Thoracic aorta endothelial cell (primary cell): ENCODE results near the gene ZBTB32. TPM values are rescaled to one million over a fixed set of nuclear protein-coding genes. Genes with fewer than 3 reads are reported as not detected.

Experiments
- total RNA-seq: library from RNA; depleted of rRNA; stranded (reverse); fragments of >200 nt; gene quantifications from 2 replicates; pipeline ENCODE4 v1.2.3, GENCODE V29; 2012

Gene ZBTB32, protein sequence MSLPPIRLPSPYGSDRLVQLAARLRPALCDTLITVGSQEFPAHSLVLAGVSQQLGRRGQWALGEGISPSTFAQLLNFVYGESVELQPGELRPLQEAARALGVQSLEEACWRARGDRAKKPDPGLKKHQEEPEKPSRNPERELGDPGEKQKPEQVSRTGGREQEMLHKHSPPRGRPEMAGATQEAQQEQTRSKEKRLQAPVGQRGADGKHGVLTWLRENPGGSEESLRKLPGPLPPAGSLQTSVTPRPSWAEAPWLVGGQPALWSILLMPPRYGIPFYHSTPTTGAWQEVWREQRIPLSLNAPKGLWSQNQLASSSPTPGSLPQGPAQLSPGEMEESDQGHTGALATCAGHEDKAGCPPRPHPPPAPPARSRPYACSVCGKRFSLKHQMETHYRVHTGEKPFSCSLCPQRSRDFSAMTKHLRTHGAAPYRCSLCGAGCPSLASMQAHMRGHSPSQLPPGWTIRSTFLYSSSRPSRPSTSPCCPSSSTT
- total RNA-seq, result not detected in 2 replicates

DNA sequence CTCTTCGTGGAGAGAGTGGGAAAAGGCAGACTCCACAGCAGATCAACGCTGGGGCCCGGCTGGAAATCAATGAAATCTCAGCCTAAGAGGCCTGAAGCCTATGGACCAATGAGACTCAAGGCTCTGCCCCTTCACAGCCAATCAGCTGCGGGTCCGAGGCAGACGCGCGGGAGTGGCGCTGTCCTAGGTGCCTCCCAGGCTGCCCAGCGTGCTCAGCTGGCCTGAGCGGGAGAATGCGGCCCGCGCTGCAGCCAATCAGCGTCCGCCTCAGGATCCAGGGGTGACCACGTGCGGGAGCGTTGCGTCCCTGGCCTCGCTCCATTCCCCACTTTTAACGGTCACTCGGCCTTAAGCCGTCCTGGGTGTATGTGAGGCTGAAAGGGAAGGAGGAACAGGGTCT is at the start of gene ZBTB32:
TSS of gene ZBTB32 (plus strand) at position 341 of the 400 bp plus-strand sequence. CDS start 10,069 bp downstream, outside the sequence.

DNA sequence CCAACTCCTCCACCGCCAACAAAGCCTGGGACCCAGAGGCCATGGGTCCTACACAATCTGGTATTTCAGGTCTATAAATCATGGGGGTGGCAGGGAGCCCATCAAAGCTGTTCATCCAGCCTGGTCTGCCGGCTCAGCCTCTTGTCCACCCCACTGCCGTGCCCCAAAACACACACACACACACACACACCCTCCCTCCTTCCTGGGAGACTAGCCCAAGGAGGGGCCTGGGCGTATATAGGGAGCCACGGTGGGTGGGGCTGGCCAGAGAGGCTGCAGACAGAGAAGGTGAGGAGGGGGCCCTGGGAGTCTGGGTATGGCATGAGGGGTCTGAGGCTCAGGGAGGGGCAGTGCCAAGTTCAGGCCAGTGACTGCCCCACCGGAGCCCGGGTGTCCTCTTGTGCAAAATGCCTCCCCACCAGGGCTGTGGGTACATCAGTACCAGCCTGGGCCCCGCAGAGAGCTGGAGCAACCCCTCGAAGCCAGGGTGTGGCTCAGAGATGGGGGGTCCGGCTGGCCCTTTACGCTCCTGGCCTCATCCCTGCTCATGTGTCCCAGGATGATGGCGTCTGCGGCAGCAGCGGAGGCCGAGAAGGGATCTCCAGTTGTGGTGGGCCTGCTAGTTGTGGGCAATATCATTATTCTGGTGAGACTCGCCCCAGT is 38.0 kb upstream of the ZBTB32 start, which contains the start of gene UPK1A:
TSS of gene UPK1A (plus strand) at position 267 of the 663 bp plus-strand sequence. CDS start at position 563, 296 bp downstream.

DNA sequence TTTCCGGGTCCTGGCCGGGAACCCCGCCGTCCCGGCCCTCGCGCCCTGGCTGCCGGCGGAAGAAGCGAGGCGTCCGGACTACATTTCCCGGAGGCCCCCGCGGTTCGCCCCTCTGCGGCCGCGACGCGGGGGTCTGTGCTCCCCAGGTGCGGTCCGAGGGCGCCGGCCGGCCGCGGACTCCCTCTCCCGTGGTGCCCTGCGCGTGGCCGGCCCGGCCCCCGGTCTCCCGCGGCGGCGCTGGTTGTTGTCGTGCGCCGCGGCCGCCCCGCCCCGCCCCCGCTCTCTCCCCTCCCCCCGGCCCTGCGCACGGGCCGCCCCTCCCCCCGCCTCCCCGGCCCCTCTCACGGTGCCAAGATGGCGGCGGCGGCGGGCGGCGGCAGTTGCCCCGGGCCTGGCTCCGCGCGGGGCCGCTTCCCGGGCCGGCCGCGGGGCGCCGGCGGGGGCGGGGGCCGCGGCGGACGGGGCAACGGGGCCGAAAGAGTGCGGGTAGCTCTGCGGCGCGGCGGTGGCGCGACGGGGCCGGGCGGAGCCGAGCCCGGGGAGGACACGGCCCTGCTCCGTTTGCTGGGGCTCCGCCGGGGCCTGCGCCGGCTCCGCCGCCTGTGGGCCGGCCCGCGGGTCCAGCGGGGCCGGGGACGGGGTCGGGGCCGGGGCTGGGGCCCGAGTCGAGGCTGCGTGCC is 13.4 kb downstream of the ZBTB32 start, which contains the start of gene KMT2B:
TSS of gene KMT2B (plus strand) at position 339 of the 680 bp plus-strand sequence. CDS start at position 355, 16 bp downstream.

DNA sequence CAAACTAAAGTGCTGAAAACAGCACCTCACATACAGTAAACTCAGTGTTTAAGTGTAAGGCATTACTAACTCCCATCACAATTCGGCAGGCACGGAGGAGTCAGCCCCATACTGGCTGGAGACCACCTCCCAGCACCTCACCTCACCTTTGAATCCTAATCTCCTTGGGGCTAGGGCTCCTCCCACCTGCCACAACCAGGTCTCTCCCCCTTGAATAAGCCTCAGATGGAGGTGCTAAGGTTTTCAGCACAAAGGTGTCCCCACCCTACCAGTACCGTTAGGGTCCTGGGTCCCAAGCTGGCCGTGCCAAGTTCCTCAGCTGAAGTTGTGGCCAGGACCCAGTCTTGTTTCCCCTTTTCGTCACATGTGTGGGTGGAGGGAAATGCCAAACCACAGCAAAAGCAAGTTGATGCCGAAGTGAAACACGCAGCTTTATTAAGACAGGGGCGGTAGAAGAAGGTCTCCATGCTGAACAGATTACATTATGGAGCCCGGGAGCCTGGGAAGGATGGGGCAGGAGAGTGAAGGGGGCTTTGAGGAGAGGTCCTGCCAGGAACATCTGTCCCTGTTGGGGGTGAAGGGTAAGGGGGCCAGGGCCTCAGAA is 37.9 kb downstream of the ZBTB32 start, which contains the start of gene IGFLR1:
TSS of gene IGFLR1 (minus strand) at position 332 of the 604 bp plus-strand sequence. CDS start 1,272 bp downstream, outside the sequence.

DNA sequence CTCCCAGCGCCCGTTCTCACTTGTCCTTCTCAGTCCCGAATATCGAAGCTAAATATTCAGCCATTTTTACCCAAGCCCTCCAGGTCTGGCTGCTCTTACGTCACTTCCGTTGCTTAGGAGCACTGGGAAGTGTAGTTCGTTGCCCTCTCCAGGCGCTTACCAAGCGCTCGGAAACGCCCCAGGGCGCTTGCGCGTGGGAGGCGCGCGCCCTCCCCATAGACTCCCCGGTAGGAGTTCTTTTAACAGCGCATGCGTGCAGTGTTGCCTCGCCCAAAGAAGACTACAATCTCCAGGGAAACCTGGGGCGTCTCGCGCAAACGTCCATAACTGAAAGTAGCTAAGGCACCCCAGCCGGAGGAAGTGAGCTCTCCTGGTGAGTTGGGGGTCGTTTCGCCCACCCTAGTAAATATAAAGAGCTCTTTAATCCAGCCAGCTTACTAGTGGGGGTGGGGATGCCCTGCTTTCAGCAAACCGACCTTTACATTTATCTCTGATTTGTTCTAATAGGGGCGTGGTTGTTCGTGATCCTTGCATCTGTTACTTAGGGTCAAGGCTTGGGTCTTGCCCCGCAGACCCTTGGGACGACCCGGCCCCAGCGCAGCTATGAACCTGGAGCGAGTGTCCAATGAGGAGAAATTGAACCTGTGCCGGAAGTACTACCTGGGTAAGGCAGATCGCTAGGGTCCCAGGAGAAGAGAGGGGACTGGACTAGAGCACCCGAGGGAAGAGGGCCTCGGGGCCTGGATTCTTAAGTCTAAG is 41.1 kb downstream of the ZBTB32 start, which contains the start of the genes PSENEN and U2AF1L4:
TSS of gene PSENEN (plus strand) at position 324 of the 759 bp plus-strand sequence. CDS start at position 604, 280 bp downstream.
TSS of gene U2AF1L4 (minus strand) at position 91 of the 759 bp plus-strand sequence. CDS start at position 64, 27 bp downstream.

DNA sequence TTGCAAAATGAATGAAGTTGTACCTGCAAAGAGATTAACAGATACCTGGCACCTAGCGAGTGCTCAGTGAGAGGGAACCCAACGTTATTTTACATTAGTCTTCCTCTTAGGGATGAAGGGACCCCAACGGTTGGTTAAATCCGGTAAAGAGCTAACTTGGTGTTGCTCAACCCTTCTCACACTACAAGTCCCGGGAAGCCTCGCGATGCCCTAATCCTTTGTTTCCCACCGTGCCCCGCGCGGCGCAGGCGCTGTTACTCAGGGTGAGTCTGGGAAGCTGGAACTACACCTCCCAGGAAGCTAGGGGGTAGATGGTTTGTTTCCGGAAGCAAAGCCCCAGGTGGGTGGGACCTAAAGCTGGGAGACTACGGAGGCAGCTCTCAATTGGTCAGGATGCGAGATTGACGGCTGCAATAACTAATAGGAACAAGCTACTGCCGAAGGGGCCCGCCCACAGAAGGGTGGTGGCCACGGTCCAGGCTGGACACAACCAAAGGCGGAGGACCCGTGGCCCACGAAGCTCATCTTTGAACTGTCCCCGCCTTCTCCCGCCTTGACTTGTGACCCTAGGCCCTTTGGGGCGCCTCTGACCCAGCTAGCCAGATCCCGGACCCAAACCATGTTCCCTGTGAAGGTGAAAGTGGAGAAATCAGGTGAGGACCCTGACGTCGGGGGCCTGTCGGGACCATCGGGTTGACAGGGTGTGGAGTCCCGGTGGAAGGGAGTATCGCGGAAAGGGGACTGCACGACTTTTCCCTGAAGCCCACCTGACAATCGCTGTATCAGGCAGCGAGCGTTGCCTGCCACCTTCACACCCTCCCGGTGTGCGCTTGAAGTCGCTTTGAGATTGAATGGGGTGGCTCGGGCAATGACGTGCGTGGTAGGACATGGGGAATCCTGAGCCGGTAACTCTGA is 44.0 kb downstream of the ZBTB32 start, which contains the start of gene LIN37:
TSS of gene LIN37 (plus strand) at position 471 of the 915 bp plus-strand sequence. CDS start at position 620, 149 bp downstream.

DNA sequence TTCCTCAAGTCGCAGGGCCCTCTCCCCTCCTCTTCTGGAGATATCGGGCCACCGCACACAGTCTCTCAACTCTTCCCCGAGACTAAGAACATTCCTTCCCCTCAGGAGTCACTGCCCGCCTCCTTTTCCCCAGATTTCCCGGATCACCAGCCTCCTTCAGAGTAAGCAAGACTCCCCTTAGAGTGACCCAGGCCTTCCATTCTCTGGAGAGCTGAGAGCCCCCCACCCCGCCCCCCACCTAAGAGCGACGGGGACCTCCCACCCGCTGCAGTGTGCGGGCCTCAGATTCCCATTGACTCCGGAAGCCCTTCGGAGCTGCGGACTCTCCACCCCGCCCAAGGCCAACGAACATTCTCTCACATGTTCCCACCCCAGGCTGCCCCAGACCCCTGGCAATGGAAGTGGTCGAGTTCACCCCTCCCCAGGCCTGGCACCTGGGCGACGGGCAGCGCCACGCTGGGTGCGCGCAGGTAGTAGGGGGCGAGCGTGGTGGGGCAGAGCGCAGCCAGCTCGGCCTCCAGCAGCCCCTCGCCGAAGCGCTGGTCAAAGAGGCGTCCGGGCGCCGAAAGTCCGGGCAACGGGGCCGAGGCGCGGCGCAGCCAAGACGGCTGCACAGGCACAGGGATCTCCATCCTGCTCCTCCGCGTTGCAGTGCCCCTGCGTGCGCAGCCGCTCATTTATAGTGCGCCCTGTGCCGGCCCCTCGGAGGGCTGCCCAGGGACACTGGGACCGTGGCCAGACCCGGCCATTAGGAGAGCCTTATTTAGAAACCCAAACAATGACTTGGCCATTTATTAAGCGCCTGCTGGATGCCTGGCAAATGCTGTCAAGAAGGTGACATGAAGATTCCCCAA is 52.2 kb downstream of the ZBTB32 start, which contains the start of gene HSPB6:
TSS of gene HSPB6 (minus strand) at position 653 of the 854 bp plus-strand sequence. CDS start at position 632, 21 bp downstream.

DNA sequence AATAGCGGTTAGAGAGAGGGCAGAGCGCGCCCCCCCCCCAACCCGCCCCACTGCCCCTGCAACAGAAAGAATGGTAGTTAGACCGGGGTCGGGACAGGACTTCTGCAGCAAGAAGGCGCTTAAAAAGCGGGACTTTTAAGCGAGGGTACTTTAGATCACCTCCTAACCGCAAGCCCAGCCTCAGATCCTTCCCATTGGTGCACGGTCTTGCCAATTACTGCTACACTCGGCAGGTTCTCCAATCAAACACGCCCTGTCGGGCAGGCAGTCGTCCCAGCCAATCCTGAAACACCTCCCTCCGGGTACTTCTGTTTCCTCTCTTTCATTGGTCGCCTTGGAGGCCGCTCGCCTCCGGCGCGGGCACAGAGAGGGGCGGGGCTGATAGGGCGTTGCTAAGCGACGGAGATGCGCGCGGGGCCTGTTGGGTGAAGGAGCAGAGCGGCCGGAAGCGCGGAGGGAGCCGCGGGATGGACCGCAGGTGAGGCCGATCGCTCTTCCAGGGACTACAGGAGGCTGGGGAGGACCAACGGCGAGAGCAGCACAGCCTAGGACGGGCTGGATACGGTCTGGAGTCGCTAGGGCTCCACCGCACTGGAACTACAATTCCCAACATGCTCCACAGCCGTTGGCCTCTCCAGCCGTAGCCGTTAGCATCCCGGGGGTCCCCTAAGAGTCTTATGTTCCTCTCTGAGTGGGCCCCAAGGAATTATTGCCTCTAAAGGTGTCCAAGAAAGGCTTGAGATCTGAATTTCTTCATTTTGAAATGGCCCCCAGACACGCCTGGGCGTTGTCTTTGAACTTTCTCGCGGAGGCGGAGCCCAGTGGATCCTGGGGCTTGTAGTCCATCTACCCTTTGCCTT is 53.6 kb downstream of the ZBTB32 start, which contains the start of gene PROSER3:
TSS of gene PROSER3 (plus strand) at position 428 of the 860 bp plus-strand sequence. CDS start at position 468, 40 bp downstream.

Other genes with a start within 250 kb of the ZBTB32 start
- gene KRTDAP, start 214.1 kb upstream of the ZBTB32 start, total RNA-seq, result not detected in 2 replicates
- not detected in 2 replicates for gene DMKN, start 190.9 kb upstream of the ZBTB32 start, total RNA-seq
- gene SBSN, start 176.2 kb upstream of the ZBTB32 start, total RNA-seq, result not detected in 2 replicates
- gene GAPDHS, start 171.1 kb upstream of the ZBTB32 start, total RNA-seq, result not detected in 2 replicates
- gene TMEM147, start 158.9 kb upstream of the ZBTB32 start, total RNA-seq, result 41.4 and 53.8 TPM in 2 replicates
- not detected in 2 replicates for gene ATP4A, start 140.9 kb upstream of the ZBTB32 start, total RNA-seq
- not detected in 2 replicates for gene PMIS2, start 118.4 kb upstream of the ZBTB32 start, total RNA-seq
- gene HAUS5, start 91.8 kb upstream of the ZBTB32 start, total RNA-seq, result 7.7 and 11.7 TPM in 2 replicates
- gene RBM42, start 75.5 kb upstream of the ZBTB32 start, total RNA-seq, result 55.2 and 59.3 TPM in 2 replicates
- gene ETV2, start 62.8 kb upstream of the ZBTB32 start, total RNA-seq, result 0.14 TPM in 1 of 2 replicates, not detected in the other
- 183 and 197 TPM in 2 replicates for gene COX6B1, start 56.2 kb upstream of the ZBTB32 start, total RNA-seq
- not detected in 2 replicates for gene UPK1A, start 38.0 kb upstream of the ZBTB32 start, total RNA-seq
- gene KMT2B, start 13.4 kb downstream of the ZBTB32 start, total RNA-seq, result 10.0 and 12.7 TPM in 2 replicates
- 0.53 and 1.1 TPM in 2 replicates for gene IGFLR1, start 37.9 kb downstream of the ZBTB32 start, total RNA-seq
- 3.5 and 5.4 TPM in 2 replicates for gene U2AF1L4, start 40.9 kb downstream of the ZBTB32 start, total RNA-seq
- gene PSENEN, start 41.1 kb downstream of the ZBTB32 start, total RNA-seq, result 15.8 and 22.6 TPM in 2 replicates
- gene LIN37, start 44.0 kb downstream of the ZBTB32 start, total RNA-seq, result 8.5 and 9.6 TPM in 2 replicates
- 0.53 and 0.65 TPM in 2 replicates for gene HSPB6, start 52.5 kb downstream of the ZBTB32 start, total RNA-seq
- 9.2 and 10.3 TPM in 2 replicates for gene PROSER3, start 53.6 kb downstream of the ZBTB32 start, total RNA-seq
- gene ARHGAP33, start 71.0 kb downstream of the ZBTB32 start, total RNA-seq, result 4.0 and 5.7 TPM in 2 replicates
- not detected in 2 replicates for gene PRODH2, start 108.3 kb downstream of the ZBTB32 start, total RNA-seq
- not detected in 2 replicates for gene NPHS1, start 147.9 kb downstream of the ZBTB32 start, total RNA-seq
- gene KIRREL2, start 152.4 kb downstream of the ZBTB32 start, total RNA-seq, result not detected in 2 replicates
- 2.2 and 3.6 TPM in 2 replicates for gene APLP1, start 164.0 kb downstream of the ZBTB32 start, total RNA-seq
- 3.3 and 3.6 TPM in 2 replicates for gene NFKBID, start 196.0 kb downstream of the ZBTB32 start, total RNA-seq
- not detected in 2 replicates for gene HCST, start 198.0 kb downstream of the ZBTB32 start, total RNA-seq
- not detected in 2 replicates for gene TYROBP, start 203.7 kb downstream of the ZBTB32 start, total RNA-seq
- 4.4 and 6.1 TPM in 2 replicates for gene LRFN3, start 231.8 kb downstream of the ZBTB32 start, total RNA-seq